ENCODE measurements around the gene ETV5.

ETV5 gene

DNA sequence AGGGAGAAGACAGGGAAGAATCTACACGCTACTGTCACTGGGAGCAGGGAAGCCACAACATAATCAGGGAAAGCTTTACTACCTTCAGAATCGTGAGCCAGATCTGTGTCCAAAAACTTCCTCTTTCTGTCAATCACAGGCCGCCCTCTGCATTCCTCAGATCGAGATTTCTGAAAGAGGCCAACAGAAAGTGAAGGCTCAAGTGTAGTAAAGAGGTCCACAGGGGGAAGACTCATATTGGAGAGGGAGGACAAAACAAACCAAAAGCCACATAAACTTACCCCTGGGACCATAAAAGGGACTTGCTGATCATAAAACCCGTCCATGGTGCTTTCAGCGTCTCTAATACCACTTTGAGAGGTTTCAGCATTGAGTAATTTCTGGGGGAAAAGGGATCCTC lies 3.3 kb downstream of the ETV5 start:
- Histone ChIP-seq H3K9ac (ENCODE audit: low read length) (no peak overlapping the region), H3K79me2 (ENCODE audit: insufficient read depth, low read length) (no peaks in the 10 kb centered on the region), H4K20me1 (ENCODE audit: low read depth, low read length) (no peaks in the 10 kb centered on the region), H3F3A (ENCODE audit: insufficient read depth) (no peaks in the 10 kb centered on the region), H2AFZ (ENCODE audit: low read depth, low read length, severe bottlenecking) (no peak overlapping the region), H3K36me3 (ENCODE audit: low read length) (no peaks in the 10 kb centered on the region), H3K4me2 (ENCODE audit: low read depth, low read length, poor library complexity, severe bottlenecking) (no peak overlapping the region), H3K27me3 (ENCODE audit: low read length) (0 out of 2 replicates have a peak, but pooled peaks cover under 1% of the 10 kb centered on the region), H3K4me3 (ENCODE audit: insufficient read depth, low read length, poor library complexity, severe bottlenecking) (no peak overlapping the region), H3K27ac (ENCODE audit: low read depth, low read length) (no peak overlapping the region), H3K9me3 (ENCODE audit: insufficient read depth, low read length) (no peaks in the 10 kb centered on the region), H3K9me2 (replicated peaks; ENCODE audit: insufficient read depth, low read length) (no peaks in the 10 kb centered on the region)
- TF ChIP-seq, protein P1, sequence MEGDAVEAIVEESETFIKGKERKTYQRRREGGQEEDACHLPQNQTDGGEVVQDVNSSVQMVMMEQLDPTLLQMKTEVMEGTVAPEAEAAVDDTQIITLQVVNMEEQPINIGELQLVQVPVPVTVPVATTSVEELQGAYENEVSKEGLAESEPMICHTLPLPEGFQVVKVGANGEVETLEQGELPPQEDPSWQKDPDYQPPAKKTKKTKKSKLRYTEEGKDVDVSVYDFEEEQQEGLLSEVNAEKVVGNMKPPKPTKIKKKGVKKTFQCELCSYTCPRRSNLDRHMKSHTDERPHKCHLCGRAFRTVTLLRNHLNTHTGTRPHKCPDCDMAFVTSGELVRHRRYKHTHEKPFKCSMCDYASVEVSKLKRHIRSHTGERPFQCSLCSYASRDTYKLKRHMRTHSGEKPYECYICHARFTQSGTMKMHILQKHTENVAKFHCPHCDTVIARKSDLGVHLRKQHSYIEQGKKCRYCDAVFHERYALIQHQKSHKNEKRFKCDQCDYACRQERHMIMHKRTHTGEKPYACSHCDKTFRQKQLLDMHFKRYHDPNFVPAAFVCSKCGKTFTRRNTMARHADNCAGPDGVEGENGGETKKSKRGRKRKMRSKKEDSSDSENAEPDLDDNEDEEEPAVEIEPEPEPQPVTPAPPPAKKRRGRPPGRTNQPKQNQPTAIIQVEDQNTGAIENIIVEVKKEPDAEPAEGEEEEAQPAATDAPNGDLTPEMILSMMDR (IDR thresholded peaks at IDR 0.05; ENCODE audit: insufficient read depth, low read length, poor library complexity, severe bottlenecking): no peak
- TF ChIP-seq EZH2phosphoT487 (conservative IDR thresholded peaks at IDR 0.05; ENCODE audit: low read length): no peak

GRCh38 chr3:186102687-186103086 lies 6.2 kb downstream of the ETV5 start:
- Histone ChIP-seq H3K79me2 (ENCODE audit: insufficient read depth, low read length) (no peaks in the 10 kb centered on the region), H4K20me1 (ENCODE audit: low read depth, low read length) (no peaks in the 10 kb centered on the region), H3K9me2 (replicated peaks; ENCODE audit: insufficient read depth, low read length) (no peaks in the 10 kb centered on the region), H3K27me3 (ENCODE audit: low read length) (0 out of 2 replicates have a peak, but pooled peaks cover 4% of the 10 kb centered on the region), H3K36me3 (ENCODE audit: low read length) (no peaks in the 10 kb centered on the region), H3K9ac (ENCODE audit: low read length) (no peak overlapping the region), H2AFZ (ENCODE audit: low read depth, low read length, severe bottlenecking) (no peak overlapping the region), H3K4me2 (ENCODE audit: low read depth, low read length, poor library complexity, severe bottlenecking) (no peak overlapping the region), H3F3A (ENCODE audit: insufficient read depth) (no peaks in the 10 kb centered on the region), H3K27ac (ENCODE audit: low read depth, low read length) (no peak overlapping the region), H3K4me3 (ENCODE audit: insufficient read depth, low read length, poor library complexity, severe bottlenecking) (no peak overlapping the region), H3K9me3 (ENCODE audit: insufficient read depth, low read length) (no peaks in the 10 kb centered on the region)
- no peak for TF ChIP-seq EZH2phosphoT487 (conservative IDR thresholded peaks at IDR 0.05; ENCODE audit: low read length)
- TF ChIP-seq, protein P1 (IDR thresholded peaks at IDR 0.05; ENCODE audit: insufficient read depth, low read length, poor library complexity, severe bottlenecking): no peak

DNA sequence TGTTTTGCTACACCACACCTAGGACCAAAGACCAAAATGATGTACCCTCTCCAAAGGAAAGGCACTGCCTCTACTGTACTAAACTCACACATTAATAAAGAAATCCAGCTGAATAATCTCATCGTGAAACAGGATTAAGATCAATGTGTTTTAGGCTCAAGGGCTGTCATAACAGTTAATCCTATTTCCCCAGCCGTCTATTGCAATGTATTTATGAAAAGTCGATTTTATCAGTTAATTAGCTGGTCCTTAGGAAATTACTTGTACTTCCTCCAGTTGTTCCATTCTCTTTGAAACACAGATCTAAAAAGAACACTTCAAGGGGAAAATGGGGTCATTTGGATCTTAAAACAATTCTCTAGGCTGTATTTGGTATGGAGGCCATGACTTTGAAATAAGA lies 8.5 kb downstream of the ETV5 start:
- H4K20me1 ChIP-seq (ENCODE audit: low read depth, low read length): no peaks in the 10 kb centered on the region
- H3K27me3 ChIP-seq (ENCODE audit: low read length): 0 out of 2 replicates have a peak, but pooled peaks cover 4% of the 10 kb centered on the region
- H3K9me2 ChIP-seq (replicated peaks; ENCODE audit: insufficient read depth, low read length): no peaks in the 10 kb centered on the region
- no peak overlapping the region for H3K4me3 ChIP-seq (ENCODE audit: insufficient read depth, low read length, poor library complexity, severe bottlenecking)
- H2AFZ ChIP-seq (ENCODE audit: low read depth, low read length, severe bottlenecking): no peak overlapping the region
- H3F3A ChIP-seq (ENCODE audit: insufficient read depth): no peaks in the 10 kb centered on the region
- TF ChIP-seq, protein P1 (IDR thresholded peaks at IDR 0.05; ENCODE audit: insufficient read depth, low read length, poor library complexity, severe bottlenecking): no peak
- TF ChIP-seq EZH2phosphoT487 (conservative IDR thresholded peaks at IDR 0.05; ENCODE audit: low read length): no peak
- H3K9me3 ChIP-seq (ENCODE audit: insufficient read depth, low read length): no peaks in the 10 kb centered on the region
- H3K4me2 ChIP-seq (ENCODE audit: low read depth, low read length, poor library complexity, severe bottlenecking): no peak overlapping the region
- H3K36me3 ChIP-seq (ENCODE audit: low read length): no peaks in the 10 kb centered on the region
- H3K27ac ChIP-seq (ENCODE audit: low read depth, low read length): no peak overlapping the region
- no peak overlapping the region for H3K9ac ChIP-seq (ENCODE audit: low read length)
- no peaks in the 10 kb centered on the region for H3K79me2 ChIP-seq (ENCODE audit: insufficient read depth, low read length)

Data from SU-DHL-6 (cell line).